Calu3 (cell line): ENCODE results near the gene KIF19. TPM values are rescaled to one million over a fixed set of nuclear protein-coding genes. Genes with fewer than 3 reads are reported as not detected.
A peak's percentile ranks its signal among the peaks of the same experiment; 100 is the strongest.

Experiments
- BruUV-seq: library from RNA; stranded (reverse); fragments of 400-500 nt; replicated peaks from 2 replicates; lab custom pipeline; 2021; lab: Mats Ljungman, UMichigan
- CTCF ChIA-PET: fragments of 300-600 bp; sonication (Branson Sonifier 250); formaldehyde crosslinking; loops from one replicate; lab custom pipeline; 2022; ENCODE audit warnings: antibody characterized with exemption; lab: Charles Lee
- DNase-seq: peaks from one replicate; pipeline ENCODE4 v3.0.0; 2022
- H3K27ac Mint-ChIP-seq: one replicate; pipeline ENCODE4 v1.8.0; 2022; ENCODE audit warnings: mixed read lengths; ENCODE audit not compliant: unreplicated experiment
- H3K27me3 Mint-ChIP-seq: one replicate; pipeline ENCODE4 v1.8.0; 2022; ENCODE audit warnings: mixed read lengths; ENCODE audit not compliant: unreplicated experiment
- H3K36me3 Mint-ChIP-seq: one replicate; pipeline ENCODE4 v1.8.0; 2022; ENCODE audit warnings: mild to moderate bottlenecking, moderate library complexity, mixed read lengths; ENCODE audit not compliant: insufficient read depth, unreplicated experiment
- H3K4me1 Mint-ChIP-seq: one replicate; pipeline ENCODE4 v1.8.0; 2022; ENCODE audit warnings: mild to moderate bottlenecking, low read depth, mixed read lengths; ENCODE audit not compliant: unreplicated experiment
- H3K4me3 Mint-ChIP-seq: one replicate; pipeline ENCODE4 v1.8.0; 2022; ENCODE audit warnings: mild to moderate bottlenecking, low read depth, moderate library complexity, mixed read lengths; ENCODE audit not compliant: unreplicated experiment
- H3K9me3 Mint-ChIP-seq: one replicate; pipeline ENCODE4 v1.8.0; 2022; ENCODE audit warnings: low read depth, mixed read lengths; ENCODE audit not compliant: unreplicated experiment
- CTCF ChIP-seq: fragments of 200-600 bp; IDR thresholded peaks from one replicate; pipeline ENCODE4 v1.8.0; 2022; ENCODE audit warnings: antibody characterized with exemption; ENCODE audit not compliant: unreplicated experiment
- intact Hi-C: fragments of 100-400 bp; cut with micrococcal nuclease; formaldehyde crosslinking; loops from one replicate; pipeline ENCODE4 v1.10.0; 2022; ENCODE audit not compliant: unreplicated experiment
- total RNA-seq: library from RNA; stranded (reverse); gene quantifications from 2 replicates; pipeline ENCODE4 v1.2.3, GENCODE V29; 2022

Gene KIF19
- total RNA-seq, 1 experiment from 2014 or later: not detected

GRCh38 chr17:74336307-74336706 is 10.3 kb downstream of the KIF19 start:
- Mint-ChIP-seq H3K36me3 (no peaks in the 10 kb centered on the region), H3K4me1 (no peaks in the 10 kb centered on the region), H3K9me3 (no peaks in the 10 kb centered on the region), H3K27me3 (peaks cover 97% of the 10 kb centered on the region), H3K4me3 (no peak overlapping the region), H3K27ac (no peak overlapping the region)
- no peak for DNase-seq
- CTCF ChIA-PET: no interaction called here
- TF ChIP-seq CTCF: no peak
- intact Hi-C loops: no loop called here
- BruUV-seq: no TSS peak

GRCh38 chr17:74337834-74338500 is 11.9 kb downstream of the KIF19 start:
- TF ChIP-seq CTCF: no peak
- H3K36me3 Mint-ChIP-seq: no peaks in the 10 kb centered on the region
- no peaks in the 10 kb centered on the region for H3K9me3 Mint-ChIP-seq
- no peak for DNase-seq
- CTCF ChIA-PET: no interaction called here
- intact Hi-C loops: no loop called here
- no TSS peak for BruUV-seq
- no peak overlapping the region for H3K27ac Mint-ChIP-seq
- no peak overlapping the region for H3K4me3 Mint-ChIP-seq
- H3K27me3 Mint-ChIP-seq: peaks cover 87% of the 10 kb centered on the region
- no peaks in the 10 kb centered on the region for H3K4me1 Mint-ChIP-seq

- BruUV-seq: no TSS peak
- no peak for TF ChIP-seq CTCF
- CTCF ChIA-PET: no interaction called here
- no peak overlapping the region for H3K4me3 Mint-ChIP-seq
- no peaks in the 10 kb centered on the region for H3K4me1 Mint-ChIP-seq
- no peak overlapping the region for H3K27ac Mint-ChIP-seq
- peaks cover 82% of the 10 kb centered on the region for H3K27me3 Mint-ChIP-seq
- intact Hi-C loops: no loop called here
- DNase-seq: no peak
- H3K36me3 Mint-ChIP-seq: no peaks in the 10 kb centered on the region
- no peaks in the 10 kb centered on the region for H3K9me3 Mint-ChIP-seq
Measured at GRCh38 chr17:74339537-74340195, 13.6 kb downstream of the KIF19 start.

GRCh38 chr17:74340470-74341023 is 14.5 kb downstream of the KIF19 start:
- Mint-ChIP-seq H3K4me1 (no peaks in the 10 kb centered on the region), H3K36me3 (no peaks in the 10 kb centered on the region), H3K4me3 (no peak overlapping the region), H3K9me3 (no peaks in the 10 kb centered on the region), H3K27ac (no peak overlapping the region), H3K27me3 (peaks cover 82% of the 10 kb centered on the region)
- CTCF ChIA-PET: interaction anchor here (0.5 kb wide), 1 partner anchor 335 kb away, joined by 9 read pairs; no protein-coding TSS in a partner anchor
- BruUV-seq: no TSS peak
- no peak for TF ChIP-seq CTCF
- DNase-seq: peak; percentile 16
- intact Hi-C loops: no loop called here
